Measurements from ENCODE around the gene HIVEP3.
A peak's percentile ranks its signal among the peaks of the same experiment; 100 is the strongest.

Gene HIVEP3

DNA sequence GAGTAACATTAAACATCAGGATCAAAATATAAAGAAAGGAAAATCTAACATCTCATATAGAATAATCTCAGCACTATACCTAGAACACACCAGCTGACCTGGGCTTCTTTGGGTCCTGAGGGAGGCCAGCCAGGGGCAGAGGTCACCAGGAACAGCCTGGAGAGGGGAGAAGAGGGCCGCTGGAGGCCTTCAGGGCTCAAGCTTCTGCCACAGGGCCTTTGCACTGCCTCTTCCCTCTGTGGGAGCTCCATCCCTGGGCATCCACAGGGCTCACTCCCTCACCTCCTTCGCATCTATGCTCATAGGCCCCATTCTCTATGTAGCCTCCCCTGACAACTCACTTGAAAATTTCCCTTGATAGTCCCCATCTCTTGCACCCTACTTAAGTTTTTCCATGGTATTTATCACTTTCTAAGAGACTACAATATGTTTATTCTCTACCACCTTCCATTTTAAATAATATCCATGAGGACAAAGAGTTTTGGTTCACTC lies 73.9 kb downstream of the HIVEP3 start:
- no peak for DNase-seq

DNA sequence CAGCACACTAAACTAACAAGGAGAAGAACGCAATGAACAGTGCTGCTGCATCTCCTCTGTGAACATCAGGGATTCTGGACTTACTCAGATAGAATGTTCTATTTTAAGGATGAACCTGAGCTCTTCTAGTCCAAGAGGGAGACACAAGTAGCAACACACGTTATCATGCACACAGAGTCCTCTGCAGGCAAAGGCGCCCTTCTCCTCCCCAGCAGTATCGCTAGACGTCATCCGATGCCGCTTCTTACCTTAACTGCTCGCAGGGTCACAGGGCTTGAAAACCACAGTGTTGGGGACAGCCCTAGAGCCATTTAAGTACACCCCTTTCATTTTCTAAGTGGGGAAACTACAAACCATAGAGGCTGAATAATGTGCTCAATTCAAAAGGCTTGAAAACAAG lies 74.5 kb downstream of the HIVEP3 start:
- no peak for DNase-seq

GRCh38 chr1:41842993-41843755 lies 75.5 kb downstream of the HIVEP3 start:
- no peak for DNase-seq

GRCh38 chr1:41842326-41842725 lies 76.4 kb downstream of the HIVEP3 start:
- DNase-seq: no peak

GRCh38 chr1:41840592-41841246 lies 78.0 kb downstream of the HIVEP3 start:
- DNase-seq: no peak

- no peak for DNase-seq
Measured at GRCh38 chr1:41838266-41838665, 80.5 kb downstream of the HIVEP3 start.

GRCh38 chr1:41837691-41838090 lies 81.0 kb downstream of the HIVEP3 start:
- DNase-seq: no peak

DNA sequence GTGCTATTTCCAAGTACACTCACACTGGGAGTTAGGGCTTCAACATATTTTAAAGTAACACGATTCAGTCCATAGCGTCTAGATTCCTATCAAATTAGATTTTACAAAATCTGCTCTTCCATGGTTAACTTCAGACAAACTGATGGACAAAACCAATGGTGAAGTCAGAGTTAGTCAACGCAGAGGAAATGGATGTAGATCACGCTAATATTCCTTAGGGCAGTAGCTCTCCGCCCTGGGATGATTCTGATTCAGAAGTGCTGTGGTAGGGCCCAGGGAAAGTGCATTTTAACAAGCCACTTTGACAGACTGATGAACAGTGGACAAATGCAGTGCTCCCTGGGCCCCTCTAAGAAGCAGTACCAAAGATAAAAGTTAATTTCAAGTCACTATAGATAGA lies 83.2 kb downstream of the HIVEP3 start:
- no peak for DNase-seq

- no peak for DNase-seq
Measured at GRCh38 chr1:41833519-41834000, 85.2 kb downstream of the HIVEP3 start.

- DNase-seq: no peak
Measured at GRCh38 chr1:41830726-41831125, 88.0 kb downstream of the HIVEP3 start.

GRCh38 chr1:41827991-41828570 lies 90.6 kb downstream of the HIVEP3 start:
- DNase-seq: no peak

DNA sequence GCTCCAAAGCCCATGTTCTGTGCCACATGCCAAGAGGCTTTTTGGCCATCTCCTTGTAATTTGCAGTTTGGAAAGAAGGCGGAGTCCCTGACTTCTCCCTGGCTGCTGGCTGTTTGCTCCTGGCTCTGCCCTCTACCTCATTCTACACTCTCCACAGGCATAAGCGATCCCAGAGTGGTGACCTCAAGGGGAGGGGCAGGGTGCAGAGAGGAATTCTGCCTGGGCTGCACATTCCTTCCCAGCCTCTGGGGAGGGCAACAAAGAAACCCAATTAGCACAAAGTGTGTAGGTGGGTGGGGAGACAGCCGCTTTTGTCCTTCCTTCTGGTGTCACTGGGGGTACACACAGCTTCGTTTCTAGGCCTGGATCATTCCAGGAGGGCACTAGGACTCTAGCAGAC lies 95.3 kb downstream of the HIVEP3 start:
- DNase-seq: no peak

DNA sequence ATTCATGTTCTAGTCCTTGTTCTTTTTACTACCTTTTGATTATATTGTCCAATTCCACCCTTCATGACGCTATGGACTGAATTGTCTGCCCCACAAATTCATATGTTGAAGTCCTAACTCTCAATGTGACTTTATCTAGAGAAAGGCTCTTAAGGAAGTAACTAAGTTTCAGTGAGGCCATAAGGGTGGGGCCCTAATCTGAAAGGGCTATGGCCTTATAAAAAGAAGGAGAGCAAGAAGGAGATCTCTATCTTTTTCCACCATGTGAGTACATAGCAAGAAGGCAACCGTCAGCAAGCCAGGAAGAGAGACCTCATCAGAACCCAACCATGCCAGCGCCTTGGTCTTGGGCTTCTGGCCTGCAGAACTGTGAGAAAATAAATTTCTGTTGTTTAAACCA lies 95.9 kb downstream of the HIVEP3 start:
- no peak for DNase-seq

GRCh38 chr1:41819843-41820242 lies 98.9 kb downstream of the HIVEP3 start:
- no peak for DNase-seq

DNA sequence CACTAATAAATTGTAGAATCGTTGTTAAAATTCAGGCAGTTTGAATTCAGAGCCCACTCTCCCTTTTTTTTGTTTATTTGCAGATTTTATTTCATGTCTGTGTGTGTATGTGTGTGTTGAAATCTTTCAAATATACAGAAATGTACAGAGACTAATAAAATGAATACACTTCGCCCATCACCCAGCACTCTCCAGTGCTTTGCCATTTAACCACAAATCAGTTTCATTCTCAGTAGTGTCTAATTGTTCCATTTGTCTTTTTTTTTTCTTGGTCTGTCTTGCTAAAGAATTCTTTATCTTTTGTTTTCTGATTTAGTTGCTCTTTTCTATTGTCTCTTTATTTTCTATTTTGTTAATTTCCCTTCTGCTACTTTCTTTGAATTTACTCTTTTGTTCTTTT lies 99.7 kb downstream of the HIVEP3 start:
- no peak for DNase-seq

GRCh38 chr1:41816061-41816460 lies 102.7 kb downstream of the HIVEP3 start:
- DNase-seq: no peak

GRCh38 chr1:41813755-41814745 lies 104.7 kb downstream of the HIVEP3 start:
- no peak for DNase-seq

GRCh38 chr1:41813226-41813625 lies 105.5 kb downstream of the HIVEP3 start:
- DNase-seq: no peak

GRCh38 chr1:41812453-41812852 lies 106.3 kb downstream of the HIVEP3 start:
- no peak for DNase-seq

- peak; percentile 83 for DNase-seq
Measured at GRCh38 chr1:41812051-41812450, 106.7 kb downstream of the HIVEP3 start.

- no peak for DNase-seq
Measured at GRCh38 chr1:41811051-41811795, 107.5 kb downstream of the HIVEP3 start.

- no peak for DNase-seq
Measured at GRCh38 chr1:41810446-41810845, 108.3 kb downstream of the HIVEP3 start.
